ENCODE results near the gene KRT34.
"Not testable (repeated sequence)": the region's sequence is repeated elsewhere in the genome, so short reads cannot be mapped to it uniquely, and the experiment has no call there.

Gene KRT34

GRCh38 chr17:41381943-41382342 is at the start of gene KRT34:
KRT34 (minus strand) TSS chr17:41382306; CDS start chr17:41382246, 60 bp downstream.
- DNase-seq (ENCODE audit: low spot score); in situ Hi-C loops (cut with MboI; ENCODE audit: low pct_unique_long_range_greater_than_20kb, low sequenced_read_pairs, unreplicated experiment): not testable (repeated sequence)

DNA sequence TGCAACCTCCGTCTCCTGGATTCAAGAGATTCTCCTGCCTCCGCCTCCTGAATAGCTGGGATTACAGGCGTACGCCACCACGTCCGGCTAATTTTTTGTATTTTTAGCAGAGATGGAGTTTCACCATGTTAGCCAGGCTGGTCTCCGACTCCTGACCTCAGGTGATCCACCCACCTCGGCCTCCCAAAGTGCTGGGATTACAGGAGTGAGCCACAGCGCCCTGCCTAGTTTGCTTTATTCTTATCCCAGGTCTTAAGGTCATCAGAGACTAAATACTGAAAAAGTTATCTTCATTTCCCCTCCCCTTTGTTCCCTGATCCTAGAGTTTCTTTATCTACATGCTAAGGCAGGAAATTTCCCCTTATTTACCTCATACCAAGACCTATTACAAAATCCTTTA is 48.3 kb upstream of the KRT34 start:
- in situ Hi-C loops (cut with MboI; ENCODE audit: low pct_unique_long_range_greater_than_20kb, low sequenced_read_pairs, unreplicated experiment); DNase-seq (ENCODE audit: low spot score): not testable (repeated sequence)

- DNase-seq (ENCODE audit: low spot score): no peak
- TF ChIP-seq, protein P1, sequence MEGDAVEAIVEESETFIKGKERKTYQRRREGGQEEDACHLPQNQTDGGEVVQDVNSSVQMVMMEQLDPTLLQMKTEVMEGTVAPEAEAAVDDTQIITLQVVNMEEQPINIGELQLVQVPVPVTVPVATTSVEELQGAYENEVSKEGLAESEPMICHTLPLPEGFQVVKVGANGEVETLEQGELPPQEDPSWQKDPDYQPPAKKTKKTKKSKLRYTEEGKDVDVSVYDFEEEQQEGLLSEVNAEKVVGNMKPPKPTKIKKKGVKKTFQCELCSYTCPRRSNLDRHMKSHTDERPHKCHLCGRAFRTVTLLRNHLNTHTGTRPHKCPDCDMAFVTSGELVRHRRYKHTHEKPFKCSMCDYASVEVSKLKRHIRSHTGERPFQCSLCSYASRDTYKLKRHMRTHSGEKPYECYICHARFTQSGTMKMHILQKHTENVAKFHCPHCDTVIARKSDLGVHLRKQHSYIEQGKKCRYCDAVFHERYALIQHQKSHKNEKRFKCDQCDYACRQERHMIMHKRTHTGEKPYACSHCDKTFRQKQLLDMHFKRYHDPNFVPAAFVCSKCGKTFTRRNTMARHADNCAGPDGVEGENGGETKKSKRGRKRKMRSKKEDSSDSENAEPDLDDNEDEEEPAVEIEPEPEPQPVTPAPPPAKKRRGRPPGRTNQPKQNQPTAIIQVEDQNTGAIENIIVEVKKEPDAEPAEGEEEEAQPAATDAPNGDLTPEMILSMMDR (IDR thresholded peaks at IDR 0.05; ENCODE audit: extremely low read depth, insufficient read depth, missing control alignments): no peak
- in situ Hi-C loops (cut with MboI; ENCODE audit: low pct_unique_long_range_greater_than_20kb, low sequenced_read_pairs, unreplicated experiment): no loop called here
These were observed 47.6 kb upstream of the KRT34 start for GRCh38 chr17:41429667-41430066.

DNA sequence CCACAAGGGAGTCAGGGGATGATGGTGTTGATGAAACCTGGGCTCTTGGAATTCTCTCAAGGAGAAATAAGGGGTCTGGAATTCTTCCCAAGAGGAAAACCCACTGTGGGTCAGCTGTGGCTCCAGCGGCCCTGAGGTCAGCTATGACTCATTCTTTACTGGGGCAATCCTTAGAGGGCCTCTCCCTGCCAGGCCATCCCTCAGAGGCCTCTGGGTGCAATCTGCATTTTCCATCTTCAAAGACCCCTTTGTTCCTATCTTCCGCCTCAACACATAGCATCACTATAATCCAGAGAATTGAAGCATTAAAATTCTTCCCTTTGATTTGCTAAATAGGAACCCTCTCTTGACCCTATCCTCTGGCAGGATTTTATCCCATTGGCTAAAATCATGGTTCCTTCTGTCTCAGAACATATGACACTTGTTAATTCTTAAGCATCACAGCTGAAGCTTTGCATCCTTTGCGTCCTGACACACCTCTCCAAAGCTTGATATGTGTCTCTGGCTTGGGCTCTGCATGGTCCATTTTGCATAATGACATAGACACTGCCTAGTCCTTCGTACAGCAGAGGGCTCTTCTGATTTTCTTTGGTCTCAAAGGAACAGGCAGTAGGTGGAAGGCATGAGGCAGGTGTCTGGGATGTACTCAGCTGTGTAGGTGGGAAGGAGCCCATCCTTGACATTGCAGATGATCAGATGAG is 46.6 kb upstream of the KRT34 start:
- in situ Hi-C loops (cut with MboI; ENCODE audit: low pct_unique_long_range_greater_than_20kb, low sequenced_read_pairs, unreplicated experiment): no loop called here
- TF ChIP-seq, protein P1 (IDR thresholded peaks at IDR 0.05; ENCODE audit: extremely low read depth, insufficient read depth, missing control alignments): no peak
- DNase-seq (ENCODE audit: low spot score): no peak

DNA sequence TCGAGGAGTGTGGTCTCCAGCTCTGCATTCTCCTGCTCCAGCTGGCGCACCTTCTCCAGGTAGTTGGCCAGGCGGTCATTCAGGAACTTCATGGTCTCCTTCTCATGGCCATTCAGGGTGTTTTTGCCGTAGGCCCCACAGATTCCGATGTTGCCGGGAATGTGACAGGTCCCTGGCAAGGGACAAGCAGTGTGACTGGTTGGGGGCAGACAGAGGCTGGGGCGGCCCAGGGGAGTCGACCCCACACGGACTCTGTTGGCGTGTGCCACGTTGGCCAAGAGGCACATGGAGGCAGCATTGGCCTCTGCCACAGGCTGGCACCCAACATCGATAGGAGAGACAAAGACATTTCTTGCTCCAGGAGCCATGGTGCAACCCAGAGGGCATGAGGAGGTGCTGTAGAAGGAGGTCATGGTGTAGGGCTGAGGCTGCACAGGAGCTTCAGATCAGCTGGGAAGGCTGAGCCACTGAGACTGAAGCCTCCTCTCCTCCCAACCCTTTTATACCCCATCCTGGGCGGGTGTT is 42.1 kb upstream of the KRT34 start, which contains the start of gene KRT37:
Gene KRT37 (minus strand): TSS at position 475 of the 525 bp plus-strand sequence. CDS start 62 bp downstream, at position 413.
- TF ChIP-seq, protein P1 (IDR thresholded peaks at IDR 0.05; ENCODE audit: extremely low read depth, insufficient read depth, missing control alignments): no peak
- DNase-seq (ENCODE audit: low spot score): no peak
- in situ Hi-C loops (cut with MboI; ENCODE audit: low pct_unique_long_range_greater_than_20kb, low sequenced_read_pairs, unreplicated experiment): no loop called here

- in situ Hi-C loops (cut with MboI; ENCODE audit: low pct_unique_long_range_greater_than_20kb, low sequenced_read_pairs, unreplicated experiment); DNase-seq (ENCODE audit: low spot score): not testable (repeated sequence)
These were observed 40.5 kb upstream of the KRT34 start for GRCh38 chr17:41422586-41422985.

DNA sequence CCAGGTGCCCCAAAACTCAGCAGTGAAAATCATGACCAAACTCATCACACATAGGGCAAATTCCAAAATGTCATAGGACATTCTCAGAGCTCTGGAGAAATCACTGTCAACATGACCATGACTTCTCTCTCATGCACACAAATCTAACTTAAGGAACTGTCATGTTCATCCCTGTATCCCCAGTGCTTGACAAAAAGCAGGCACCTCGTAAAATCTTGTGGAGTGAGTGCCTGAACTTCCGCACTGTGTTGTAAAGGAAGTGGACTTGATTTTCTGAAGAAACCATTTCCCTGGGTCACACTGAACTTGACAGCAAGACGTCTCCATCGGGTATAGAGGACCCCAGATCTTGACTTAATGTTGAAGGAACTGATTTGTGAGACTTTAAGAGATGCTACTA is 39.5 kb upstream of the KRT34 start:
- TF ChIP-seq, protein P1 (IDR thresholded peaks at IDR 0.05; ENCODE audit: extremely low read depth, insufficient read depth, missing control alignments): no peak
- in situ Hi-C loops (cut with MboI; ENCODE audit: low pct_unique_long_range_greater_than_20kb, low sequenced_read_pairs, unreplicated experiment): no loop called here
- DNase-seq (ENCODE audit: low spot score): no peak

DNA sequence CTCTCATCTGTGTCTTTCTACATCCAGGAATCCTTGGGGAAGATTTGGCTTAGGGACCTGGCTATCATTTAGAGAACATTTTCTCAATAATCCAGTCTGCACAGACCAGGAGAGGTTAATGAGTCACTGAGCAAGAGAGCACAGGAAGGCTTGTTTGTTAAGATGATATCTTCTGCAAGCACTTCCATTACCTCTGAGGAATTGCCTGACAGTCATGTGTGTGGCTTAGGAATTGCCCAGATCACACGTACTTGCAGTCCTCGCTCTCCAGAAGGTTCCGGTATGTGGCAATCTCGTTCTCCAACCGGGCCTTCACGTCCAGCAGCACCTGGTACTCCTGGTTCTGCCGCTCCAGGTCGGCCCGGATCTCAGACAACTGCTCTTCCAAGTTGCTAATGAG is 39.0 kb upstream of the KRT34 start:
- TF ChIP-seq, protein P1 (IDR thresholded peaks at IDR 0.05; ENCODE audit: extremely low read depth, insufficient read depth, missing control alignments): no peak
- no peak for DNase-seq (ENCODE audit: low spot score)

More for the DNA sequence above, 39.0 kb upstream of the KRT34 start:
- in situ Hi-C loops (cut with MboI; ENCODE audit: low pct_unique_long_range_greater_than_20kb, low sequenced_read_pairs, unreplicated experiment): no loop called here
